ENCODE data around the gene MPND. TPM values are rescaled to one million over a fixed set of nuclear protein-coding genes. Genes with fewer than 3 reads are reported as not detected.
"Not testable (repeated sequence)": the region's sequence is repeated elsewhere in the genome, so short reads cannot be mapped to it uniquely, and the experiment has no call there.

Gene MPND
- total RNA-seq, 4 donors from 2014 or later = 4.4 to 10.6 (median 7.8) TPM

DNA sequence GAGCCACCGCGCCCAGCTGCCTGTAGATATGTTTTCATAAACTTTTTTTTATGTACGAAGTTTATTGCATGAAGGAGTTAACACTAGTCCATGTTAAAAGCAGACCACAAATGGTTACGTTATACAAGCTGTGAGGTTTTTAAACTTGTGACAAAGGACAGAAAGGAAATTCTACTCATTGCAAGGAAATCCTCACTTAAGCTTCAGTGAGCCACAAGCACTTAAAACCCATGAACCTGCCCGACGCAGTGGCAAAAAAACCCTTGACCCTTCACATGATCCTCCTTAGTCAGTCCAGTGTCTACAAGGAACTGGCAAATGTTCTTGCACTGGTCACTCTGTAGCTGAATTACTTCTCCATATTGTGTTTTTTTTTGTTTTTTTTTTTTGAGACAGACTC is 4.2 kb downstream of the MPND start:
- no peak overlapping the region for H3K4me3 ChIP-seq (ENCODE audit: low read depth, poor library complexity, severe bottlenecking)
- intact Hi-C loops (cut with DNase I; ENCODE audit: low total_unique reads) = no loop called here
- WGBS, 2 donors = 76 to 89% methylated on average over 6 of the region's 6 CpGs
- TF ChIP-seq POLR2A (IDR thresholded peaks at IDR 0.05) = no peak
- TF ChIP-seq, protein P1, sequence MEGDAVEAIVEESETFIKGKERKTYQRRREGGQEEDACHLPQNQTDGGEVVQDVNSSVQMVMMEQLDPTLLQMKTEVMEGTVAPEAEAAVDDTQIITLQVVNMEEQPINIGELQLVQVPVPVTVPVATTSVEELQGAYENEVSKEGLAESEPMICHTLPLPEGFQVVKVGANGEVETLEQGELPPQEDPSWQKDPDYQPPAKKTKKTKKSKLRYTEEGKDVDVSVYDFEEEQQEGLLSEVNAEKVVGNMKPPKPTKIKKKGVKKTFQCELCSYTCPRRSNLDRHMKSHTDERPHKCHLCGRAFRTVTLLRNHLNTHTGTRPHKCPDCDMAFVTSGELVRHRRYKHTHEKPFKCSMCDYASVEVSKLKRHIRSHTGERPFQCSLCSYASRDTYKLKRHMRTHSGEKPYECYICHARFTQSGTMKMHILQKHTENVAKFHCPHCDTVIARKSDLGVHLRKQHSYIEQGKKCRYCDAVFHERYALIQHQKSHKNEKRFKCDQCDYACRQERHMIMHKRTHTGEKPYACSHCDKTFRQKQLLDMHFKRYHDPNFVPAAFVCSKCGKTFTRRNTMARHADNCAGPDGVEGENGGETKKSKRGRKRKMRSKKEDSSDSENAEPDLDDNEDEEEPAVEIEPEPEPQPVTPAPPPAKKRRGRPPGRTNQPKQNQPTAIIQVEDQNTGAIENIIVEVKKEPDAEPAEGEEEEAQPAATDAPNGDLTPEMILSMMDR (IDR thresholded peaks at IDR 0.05) = no peak
- no peak for DNase-seq (ENCODE audit: low spot score in 2 of 2)

DNA sequence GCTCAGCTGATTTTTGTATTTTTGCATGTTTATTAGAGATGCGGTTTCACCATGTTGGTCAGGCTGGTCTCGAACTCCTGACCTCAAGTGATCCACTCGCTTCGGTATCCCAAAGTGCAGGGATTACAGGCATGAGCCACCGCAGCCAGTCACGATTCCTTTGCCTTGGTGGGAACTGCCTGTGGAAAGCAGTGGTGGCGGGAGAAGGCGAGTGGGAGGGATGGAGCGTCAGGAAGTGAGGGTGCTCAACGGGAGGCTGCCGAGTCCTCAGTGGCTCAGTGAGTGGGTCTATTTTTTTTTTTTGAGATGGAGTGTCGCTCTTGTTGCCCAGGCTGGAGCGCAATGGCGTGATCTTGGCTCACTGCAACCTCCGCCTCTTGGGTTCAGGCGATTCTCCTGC is 5.9 kb downstream of the MPND start:
- DNase-seq (ENCODE audit: low spot score in 2 of 2); H3K4me3 ChIP-seq (ENCODE audit: low read depth, poor library complexity, severe bottlenecking); intact Hi-C loops (cut with DNase I; ENCODE audit: low total_unique reads): not testable (repeated sequence)
- WGBS, 2 donors = 91 to 95% methylated on average over 16 of the region's 16 CpGs

DNA sequence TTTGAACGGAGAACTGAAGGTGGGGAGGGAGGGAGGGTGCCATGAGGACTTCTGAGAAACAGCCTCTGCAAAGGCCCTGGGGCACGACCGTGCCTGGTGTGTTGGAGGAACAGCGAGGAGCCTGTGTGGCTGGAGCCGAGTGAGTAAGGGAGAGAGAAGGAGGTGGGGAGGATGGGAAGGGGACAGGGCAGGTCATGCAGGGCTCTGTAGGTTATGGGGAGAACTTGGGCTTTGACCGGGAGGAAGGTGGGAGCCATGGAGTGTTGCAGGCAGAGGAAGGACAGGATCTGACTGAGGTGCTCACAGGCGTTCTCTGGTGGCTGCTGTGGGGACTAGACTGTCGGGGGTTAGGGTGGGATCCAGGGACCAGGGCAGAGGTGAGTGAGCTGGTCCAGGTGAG is 6.7 kb downstream of the MPND start:
- DNase-seq (ENCODE audit: low spot score in 2 of 2) = no peak
- no peak for TF ChIP-seq POLR2A (IDR thresholded peaks at IDR 0.05)
- TF ChIP-seq, protein P1 (IDR thresholded peaks at IDR 0.05) = no peak
- no peak overlapping the region for H3K4me3 ChIP-seq (ENCODE audit: low read depth, poor library complexity, severe bottlenecking)
- intact Hi-C loops (cut with DNase I; ENCODE audit: low total_unique reads) = no loop called here
- WGBS, 2 donors = 91% methylated on average over 8 of the region's 8 CpGs

DNA sequence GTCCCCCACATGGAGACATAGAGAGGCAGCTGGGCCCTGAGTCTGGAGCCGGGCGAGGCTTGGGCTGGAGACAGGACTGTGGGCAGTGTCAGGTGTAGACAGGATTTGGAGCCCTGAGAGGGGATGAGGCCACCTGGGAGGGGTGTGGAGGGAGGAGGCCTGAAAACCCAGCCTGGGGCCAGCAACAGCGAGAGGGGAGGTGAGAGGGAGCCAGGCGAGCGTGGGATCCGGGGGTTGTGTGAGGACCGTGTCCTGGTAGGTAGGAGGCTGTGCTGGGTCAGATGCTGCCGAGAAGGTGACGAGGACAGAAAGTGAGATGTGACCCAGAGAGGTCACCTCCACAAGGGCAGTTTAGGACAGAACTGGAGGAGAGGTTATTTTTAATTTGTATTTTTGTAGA is 7.4 kb downstream of the MPND start:
- intact Hi-C loops (cut with DNase I; ENCODE audit: low total_unique reads) = no loop called here

DNA sequence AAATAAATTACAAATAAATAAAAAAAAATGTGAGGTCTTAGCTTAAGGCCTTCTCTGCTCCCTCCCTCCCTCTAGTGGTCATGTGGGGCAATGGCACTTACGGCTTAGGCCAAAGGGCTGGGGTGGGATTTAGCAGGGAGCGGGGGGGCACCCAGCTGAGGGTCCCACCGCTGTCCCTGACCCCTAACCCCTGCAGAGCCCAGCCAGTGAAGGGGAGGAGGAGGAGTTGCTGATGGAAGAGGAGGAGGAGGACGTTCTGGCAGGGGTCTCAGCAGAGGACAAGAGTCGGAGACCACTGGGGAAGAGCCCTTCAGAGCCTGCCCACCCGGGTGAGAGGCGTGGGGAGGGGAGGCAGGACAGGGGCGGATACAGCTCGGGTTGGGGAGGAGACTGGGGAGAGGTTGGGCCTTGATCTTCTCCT is 9.3 kb downstream of the MPND start:
- peak in 1 of 2 donors; percentile 86 for DNase-seq (ENCODE audit: low spot score in 2 of 2)
- TF ChIP-seq, protein P1 (IDR thresholded peaks at IDR 0.05) = no peak
- TF ChIP-seq POLR2A (IDR thresholded peaks at IDR 0.05) = no peak
- 37 to 52% methylated on average over 8 to 9 of the region's 9 CpGs for WGBS, 2 donors
- no peak overlapping the region for H3K4me3 ChIP-seq (ENCODE audit: low read depth, poor library complexity, severe bottlenecking)
- intact Hi-C loops (cut with DNase I; ENCODE audit: low total_unique reads) = no loop called here

More for the DNA sequence above, 7.4 kb downstream of the MPND start:
- TF ChIP-seq POLR2A (IDR thresholded peaks at IDR 0.05) = no peak
- TF ChIP-seq, protein P1 (IDR thresholded peaks at IDR 0.05) = no peak
- no peak overlapping the region for H3K4me3 ChIP-seq (ENCODE audit: low read depth, poor library complexity, severe bottlenecking)
- WGBS, 2 donors = 92 to 96% methylated on average over 9 of the region's 9 CpGs
- DNase-seq (ENCODE audit: low spot score in 2 of 2) = no peak

DNA sequence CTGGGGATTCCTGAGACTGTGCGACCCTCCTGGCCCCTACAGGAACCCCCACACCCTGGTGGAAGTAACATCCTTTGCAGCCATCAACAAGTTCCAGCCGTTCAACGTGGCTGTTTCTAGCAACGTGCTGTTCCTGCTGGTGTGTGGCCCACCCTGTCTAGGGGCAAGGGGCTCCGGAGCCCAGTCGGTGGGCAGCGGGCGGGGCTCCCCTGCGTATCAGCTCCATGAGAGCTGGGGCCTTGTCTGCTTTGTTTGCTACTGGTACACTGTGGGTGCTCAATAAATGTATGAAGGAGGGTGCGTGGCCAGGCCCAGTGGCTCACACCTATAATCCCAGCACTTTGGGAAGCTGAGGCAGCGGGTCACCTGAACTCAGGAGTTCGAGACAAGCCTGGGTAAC is 10.9 kb downstream of the MPND start:
- intact Hi-C loops (cut with DNase I; ENCODE audit: low total_unique reads) = no loop called here
- H3K4me3 ChIP-seq (ENCODE audit: low read depth, poor library complexity, severe bottlenecking) = no peak overlapping the region
- DNase-seq (ENCODE audit: low spot score in 2 of 2) = no peak
- TF ChIP-seq POLR2A (IDR thresholded peaks at IDR 0.05) = no peak
- TF ChIP-seq, protein P1 (IDR thresholded peaks at IDR 0.05) = no peak
- 77 to 91% methylated on average over 9 to 12 of the region's 12 CpGs for WGBS, 2 donors
